Progenitor cell of endocrine pancreas (in vitro differentiated cells): Measurements from ENCODE around the gene FOXD3. TPM values are rescaled to one million over a fixed set of nuclear protein-coding genes. Genes with fewer than 3 reads are reported as not detected.

Experiments
- DNase-seq: peaks from one replicate; pipeline ENCODE4 v3.0.0; 2021; ENCODE audit warnings: low spot score; ENCODE audit not compliant: unreplicated experiment
- H3K27ac Mint-ChIP-seq: 2 replicates; pipeline ENCODE4 v1.8.0; 2021; ENCODE audit warnings: mild to moderate bottlenecking, moderate library complexity, mixed read lengths
- H3K27me3 Mint-ChIP-seq: 2 replicates; pipeline ENCODE4 v1.8.0; 2021; ENCODE audit warnings: mixed read lengths
- H3K36me3 Mint-ChIP-seq: 2 replicates; pipeline ENCODE4 v1.8.0; 2022; ENCODE audit warnings: mixed read lengths; ENCODE audit not compliant: insufficient read depth
- H3K4me1 Mint-ChIP-seq: 2 replicates; pipeline ENCODE4 v1.8.0; 2021; ENCODE audit warnings: low read depth, mixed read lengths
- H3K4me3 Mint-ChIP-seq: 2 replicates; pipeline ENCODE4 v1.8.0; 2021; ENCODE audit warnings: low read depth, mild to moderate bottlenecking, moderate library complexity, mixed read lengths
- H3K9me3 Mint-ChIP-seq: 2 replicates; pipeline ENCODE4 v1.8.0; 2021; ENCODE audit warnings: low read depth, mixed read lengths
- CTCF ChIP-seq: fragments of 200-600 bp; sonication (generic); IDR thresholded peaks from one replicate; pipeline ENCODE4 v1.5.0; 2021; ENCODE audit warnings: antibody characterized with exemption, mild to moderate bottlenecking; ENCODE audit not compliant: unreplicated experiment
- microRNA-seq: library from miRNA; unstranded; fragments of <30 nt; microRNA quantifications from one replicate; pipeline ENCODE4 v1.1.0, GENCODE V29; 2020; ENCODE audit warnings: borderline number of aligned reads; ENCODE audit not compliant: unreplicated experiment
- total RNA-seq: library from RNA; stranded (reverse); gene quantifications from 2 replicates; pipeline ENCODE4 v1.2.1, GENCODE V29; 2021

Gene FOXD3
- total RNA-seq, 1 donor from 2014 or later = not detected

GRCh38 chr1:63363014-63363413 lies 40.6 kb downstream of the FOXD3 start:
- H3K4me3 Mint-ChIP-seq = no peak overlapping the region

GRCh38 chr1:63366908-63367214 lies 44.5 kb downstream of the FOXD3 start:
- DNase-seq = no peak
- Mint-ChIP-seq H3K4me1 (peaks cover 5% of the 10 kb centered on the region), H3K9me3 (no peaks in the 10 kb centered on the region), H3K27me3 (peaks cover 15% of the 10 kb centered on the region), H3K36me3 (peaks cover 3% of the 10 kb centered on the region), H3K27ac (peak overlapping the region; percentile 53), H3K4me3 (peak overlapping the region; percentile 68)
- no peak for TF ChIP-seq CTCF

More at GRCh38 chr1:63363014-63363413, 40.6 kb downstream of the FOXD3 start:
- Mint-ChIP-seq H3K36me3 (no peaks in the 10 kb centered on the region), H3K27me3 (peaks cover 15% of the 10 kb centered on the region), H3K27ac (no peak overlapping the region), H3K4me1 (peaks cover 5% of the 10 kb centered on the region), H3K9me3 (no peaks in the 10 kb centered on the region)
- DNase-seq = no peak
- no peak for TF ChIP-seq CTCF

- peaks cover 5% of the 10 kb centered on the region for H3K4me1 Mint-ChIP-seq
- peak within 1 kb of the TSS; percentile 78 for H3K27ac Mint-ChIP-seq
- DNase-seq = peak; percentile 98
- H3K9me3 Mint-ChIP-seq = no peaks in the 10 kb centered on the region
- H3K4me3 Mint-ChIP-seq = peak within 1 kb of the TSS; percentile 87
- H3K27me3 Mint-ChIP-seq = peaks cover 14% of the 10 kb centered on the region
- TF ChIP-seq CTCF = peak; percentile 25
- H3K36me3 Mint-ChIP-seq = peaks cover 3% of the 10 kb centered on the region
Measured at GRCh38 chr1:63367215-63368103, 45.1 kb downstream of the FOXD3 start, which contains the start of gene ALG6. Gene ALG6 (plus strand): TSS chr1:63367627. CDS start chr1:63370978, 3,351 bp downstream.

GRCh38 chr1:63368131-63368530 lies 45.8 kb downstream of the FOXD3 start:
- Mint-ChIP-seq H3K27me3 (peaks cover 12% of the 10 kb centered on the region), H3K4me1 (peaks cover 5% of the 10 kb centered on the region), H3K4me3 (peak overlapping the region; percentile 87), H3K27ac (peak overlapping the region; percentile 78), H3K9me3 (no peaks in the 10 kb centered on the region), H3K36me3 (peaks cover 3% of the 10 kb centered on the region)
- no peak for DNase-seq
- no peak for TF ChIP-seq CTCF

Small RNAs within 50 kb of the gene (microRNA-seq; reads per million reads assigned to microRNA genes)
- gene MIR6068 = not detected

Other genes starting within 250 kb of the FOXD3 start
- gene ALG6, start 45.1 kb downstream of the FOXD3 start, total RNA-seq = 22.6 and 24.2 TPM in 2 replicates
- gene ITGB3BP, start 200.7 kb downstream of the FOXD3 start, total RNA-seq = 40.3 and 40.4 TPM in 2 replicates
- 13.5 and 14.6 TPM in 2 replicates for gene EFCAB7, start 201.0 kb downstream of the FOXD3 start, total RNA-seq